Left lung (tissue), 10 donors: ENCODE measurements around the gene COIL. TPM values are rescaled to one million over a fixed set of nuclear protein-coding genes. Genes with fewer than 3 reads are reported as not detected.
A peak's percentile ranks its signal among the peaks of the same experiment; 100 is the strongest.

Experiments
- ATAC-seq: fragments of 200-7000 bp; cut with Tn5 transposase; one replicate; pipeline ENCODE4 v1.9.1; 2020; ENCODE audit warnings: moderate library complexity
- DNase-seq, 4 donors: peaks; one replicate each; pipeline ENCODE4 v3.0.0-alpha.2; 2013 to 2020
- H3K27ac ChIP-seq, 2 donors: fragments of 200-600 bp; sonication (generic) in 1 of 2; one replicate each; pipeline versions ENCODE4 v1.5.0 to v1.8.0; 2020 to 2021
- H3K27me3 ChIP-seq, 2 donors: fragments of 200-600 bp; sonication (generic) in 1 of 2; one replicate each; pipeline versions ENCODE4 v1.5.0 to v1.8.0; 2020 to 2021
- H3K36me3 ChIP-seq, 2 donors: fragments of 200-600 bp; sonication (generic) in 1 of 2; one replicate each; pipeline versions ENCODE4 v1.5.0 to v1.8.0; 2020 to 2021
- H3K4me1 ChIP-seq, 2 donors: fragments of 200-600 bp; one replicate each; pipeline ENCODE4 v1.8.0; 2021
- H3K4me3 ChIP-seq, 2 donors: fragments of 200-600 bp; sonication (generic) in 1 of 2; one replicate each; pipeline versions ENCODE4 v1.5.0 to v1.8.0; 2020 to 2021; ENCODE audit warnings: mild to moderate bottlenecking in 1 of 2
- H3K9me3 ChIP-seq, 2 donors: fragments of 200-600 bp; sonication (generic) in 1 of 2; one replicate each; pipeline versions ENCODE4 v1.5.0 to v1.8.0; 2020 to 2021
- intact Hi-C, 2 donors: fragments of 100-400 bp; cut with DNase I; formaldehyde crosslinking; loops; one replicate each; pipeline versions ENCODE4 v1.11.2 to v1.14.2; 2022
- polyA plus RNA-seq, 6 donors: library from polyadenylated mRNA; unstranded; fragments of 120-200 nt; gene quantifications; one replicate each; pipeline ENCODE4 v1.2.1, GENCODE V29; 2013; ENCODE audit not compliant: insufficient read length in 6 of 6
- total RNA-seq, 2 donors: library from RNA; stranded (reverse); fragmentation: NEBNext Ultra II Directional; extraction: Animal tissue kit (Norgen Biotek cat#: 25700); gene quantifications; one replicate each; pipeline ENCODE4 v1.2.1, GENCODE V29; 2021
- TF ChIP-seq, protein P1 (sequence below), 2 donors: fragments of 200-600 bp; sonication (generic) in 1 of 2; IDR thresholded peaks; one replicate each; pipeline versions ENCODE4 v1.5.0 to v1.8.0; 2021; ENCODE audit warnings: antibody characterized with exemption in 2 of 2
- donor health status: DM: no; HTN: yes; CAD: no.
- donor health status: DM: no; HTN: no; CAD: no.

The COIL gene
- total and polyA plus RNA-seq, 8 donors = 10.9 to 33.8 (median 29.7) TPM

DNA sequence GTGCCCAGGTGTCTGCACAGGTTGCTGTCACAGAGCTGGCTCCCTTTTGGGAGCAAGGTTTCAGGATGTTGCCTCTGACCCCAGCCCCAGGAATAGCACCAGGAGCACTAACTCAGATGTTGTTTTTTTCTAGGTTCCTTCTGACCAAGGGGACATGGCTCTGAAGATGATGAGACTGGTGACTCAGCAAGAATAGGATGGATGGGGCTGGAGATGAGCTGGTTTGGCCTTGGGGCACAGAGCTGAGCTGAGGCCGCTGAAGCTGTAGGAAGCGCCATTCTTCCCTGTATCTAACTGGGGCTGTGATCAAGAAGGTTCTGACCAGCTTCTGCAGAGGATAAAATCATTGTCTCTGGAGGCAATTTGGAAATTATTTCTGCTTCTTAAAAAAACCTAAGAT lies 45.2 kb upstream of the COIL start:
- DNase-seq (no peak), ATAC-seq (no peak)
- H3K4me3 ChIP-seq = no peak overlapping the region
- peaks cover 0 to 19% of the 10 kb centered on the region in 2 donors for H3K4me1 ChIP-seq
- TF ChIP-seq, protein P1, sequence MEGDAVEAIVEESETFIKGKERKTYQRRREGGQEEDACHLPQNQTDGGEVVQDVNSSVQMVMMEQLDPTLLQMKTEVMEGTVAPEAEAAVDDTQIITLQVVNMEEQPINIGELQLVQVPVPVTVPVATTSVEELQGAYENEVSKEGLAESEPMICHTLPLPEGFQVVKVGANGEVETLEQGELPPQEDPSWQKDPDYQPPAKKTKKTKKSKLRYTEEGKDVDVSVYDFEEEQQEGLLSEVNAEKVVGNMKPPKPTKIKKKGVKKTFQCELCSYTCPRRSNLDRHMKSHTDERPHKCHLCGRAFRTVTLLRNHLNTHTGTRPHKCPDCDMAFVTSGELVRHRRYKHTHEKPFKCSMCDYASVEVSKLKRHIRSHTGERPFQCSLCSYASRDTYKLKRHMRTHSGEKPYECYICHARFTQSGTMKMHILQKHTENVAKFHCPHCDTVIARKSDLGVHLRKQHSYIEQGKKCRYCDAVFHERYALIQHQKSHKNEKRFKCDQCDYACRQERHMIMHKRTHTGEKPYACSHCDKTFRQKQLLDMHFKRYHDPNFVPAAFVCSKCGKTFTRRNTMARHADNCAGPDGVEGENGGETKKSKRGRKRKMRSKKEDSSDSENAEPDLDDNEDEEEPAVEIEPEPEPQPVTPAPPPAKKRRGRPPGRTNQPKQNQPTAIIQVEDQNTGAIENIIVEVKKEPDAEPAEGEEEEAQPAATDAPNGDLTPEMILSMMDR (IDR thresholded peaks at IDR 0.05) = no peak
- H3K9me3 ChIP-seq = no peaks in the 10 kb centered on the region
- intact Hi-C loops = no loop called here
- no peaks in the 10 kb centered on the region for H3K27me3 ChIP-seq
- H3K36me3 ChIP-seq = peaks cover 0 to 63% of the 10 kb centered on the region in 2 donors
- no peak overlapping the region for H3K27ac ChIP-seq

DNA sequence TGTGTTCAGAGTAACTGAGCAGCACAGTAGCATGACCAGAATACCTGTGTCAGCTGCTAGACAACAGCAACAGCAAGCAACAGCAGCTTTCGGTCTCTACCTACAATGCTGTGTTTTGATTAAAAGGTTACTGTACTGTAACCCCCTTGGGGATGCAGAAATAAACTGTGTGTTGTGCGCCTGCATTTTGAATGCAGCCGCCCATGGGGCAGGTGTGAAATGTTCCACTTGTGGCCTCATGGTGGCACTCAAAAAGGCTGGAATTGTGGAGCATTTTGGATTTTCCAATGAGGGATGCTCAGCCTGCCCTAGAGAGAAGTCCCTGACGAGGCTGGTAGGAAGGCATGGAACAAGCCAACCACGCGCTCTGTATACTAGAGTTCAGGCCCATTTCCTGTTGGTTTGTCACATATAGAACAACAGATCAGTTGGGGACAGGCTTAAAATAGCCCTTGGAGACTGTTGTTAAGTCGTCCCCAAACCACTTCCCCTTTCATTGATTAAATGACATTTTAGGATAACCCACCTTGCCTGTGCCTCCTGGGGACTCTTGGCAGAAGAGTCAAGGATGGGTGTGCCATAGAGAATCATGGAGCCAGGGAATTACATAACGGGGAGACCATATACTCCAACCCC lies 44.2 kb upstream of the COIL start:
- Histone ChIP-seq H3K36me3 (peaks cover 0 to 70% of the 10 kb centered on the region in 2 donors), H3K4me1 (peaks cover 0 to 13% of the 10 kb centered on the region in 2 donors), H3K9me3 (no peaks in the 10 kb centered on the region), H3K27ac (no peak overlapping the region), H3K4me3 (no peak overlapping the region), H3K27me3 (no peaks in the 10 kb centered on the region)
- DNase-seq (peak in 1 of 4 donors; percentile 14), ATAC-seq (peak; percentile 65)
- intact Hi-C loops = no loop called here
- TF ChIP-seq, protein P1 (IDR thresholded peaks at IDR 0.05) = no peak

GRCh38 chr17:57002904-57003303 lies 42.1 kb upstream of the COIL start:
- H3K9me3 ChIP-seq = no peaks in the 10 kb centered on the region
- H3K27me3 ChIP-seq = no peaks in the 10 kb centered on the region
- TF ChIP-seq, protein P1 (IDR thresholded peaks at IDR 0.05) = no peak
- DNase-seq = no peak
- H3K27ac ChIP-seq = no peak overlapping the region
- no peak overlapping the region for H3K4me3 ChIP-seq
- intact Hi-C loops = no loop called here
- peaks cover 0 to 86% of the 10 kb centered on the region in 2 donors for H3K36me3 ChIP-seq
- ATAC-seq = no peak
- H3K4me1 ChIP-seq = peaks cover 0 to 10% of the 10 kb centered on the region in 2 donors

GRCh38 chr17:57001541-57001940 lies 40.7 kb upstream of the COIL start:
- DNase-seq (no peak), ATAC-seq (no peak)
- Histone ChIP-seq H3K4me1 (peaks cover 0 to 10% of the 10 kb centered on the region in 2 donors), H3K4me3 (no peak overlapping the region), H3K36me3 (peaks cover 0 to 92% of the 10 kb centered on the region in 2 donors), H3K9me3 (no peaks in the 10 kb centered on the region), H3K27ac (no peak overlapping the region), H3K27me3 (no peaks in the 10 kb centered on the region)
- TF ChIP-seq, protein P1 (IDR thresholded peaks at IDR 0.05) = no peak
- intact Hi-C loops = no loop called here

DNA sequence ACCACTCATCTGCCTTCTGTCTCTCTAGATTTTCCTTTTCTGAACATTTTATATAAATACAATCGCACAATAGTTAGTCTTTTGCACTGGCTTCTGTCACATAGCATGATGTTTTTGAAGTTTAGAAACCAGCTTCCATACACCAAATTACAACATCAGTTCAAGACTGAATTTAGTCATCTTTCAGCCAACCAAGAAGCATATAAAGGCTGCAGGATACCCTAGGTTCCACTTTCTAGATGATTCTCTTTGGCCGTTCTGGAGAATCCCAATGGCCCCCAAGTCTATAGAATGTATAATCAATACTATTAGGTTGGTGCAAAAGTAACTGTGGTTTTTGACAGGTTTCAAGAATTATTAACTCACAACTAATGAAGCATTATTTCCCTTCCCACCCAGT lies 36.5 kb upstream of the COIL start:
- TF ChIP-seq, protein P1 (IDR thresholded peaks at IDR 0.05) = no peak
- no peaks in the 10 kb centered on the region for H3K9me3 ChIP-seq
- intact Hi-C loops = no loop called here
- H3K4me1 ChIP-seq = no peaks in the 10 kb centered on the region
- peaks cover 0 to 92% of the 10 kb centered on the region in 2 donors for H3K36me3 ChIP-seq
- H3K4me3 ChIP-seq = no peak overlapping the region
- H3K27ac ChIP-seq = no peak overlapping the region
- no peaks in the 10 kb centered on the region for H3K27me3 ChIP-seq
- DNase-seq = no peak
- no peak for ATAC-seq
